Stimulated activated CD8-positive, alpha-beta memory T cell treated with anti-CD3 and anti-CD28 coated beads, Interleukin-7, amount 100 ng/mL, for 4 hours (primary cell): Measurements from ENCODE around the gene THAP6.
"Not testable (repeated sequence)": the region's sequence is repeated elsewhere in the genome, so short reads cannot be mapped to it uniquely, and the experiment has no call there.

Experiments
- DNase-seq, 2 donors: peaks; one replicate each; pipeline ENCODE4 v3.0.0-alpha.2; 2020; ENCODE audit warnings: low read depth in 2 of 2

Gene THAP6

GRCh38 chr4:75525910-75526309 lies 11.6 kb downstream of the THAP6 start:
- DNase-seq, result no peak

- no peak for DNase-seq
Measured at GRCh38 chr4:75527482-75527881, 13.2 kb downstream of the THAP6 start.

GRCh38 chr4:75530556-75531322 lies 16.5 kb downstream of the THAP6 start:
- no peak for DNase-seq

GRCh38 chr4:75531536-75532143 lies 17.4 kb downstream of the THAP6 start:
- not testable (repeated sequence) for DNase-seq

GRCh38 chr4:75533339-75533887 lies 19.1 kb downstream of the THAP6 start:
- not testable (repeated sequence) for DNase-seq

GRCh38 chr4:75533926-75534325 lies 19.7 kb downstream of the THAP6 start:
- not testable (repeated sequence) for DNase-seq

- not testable (repeated sequence) for DNase-seq
Measured at GRCh38 chr4:75537308-75537707, 23.0 kb downstream of the THAP6 start.

GRCh38 chr4:75542824-75543223 lies 28.6 kb downstream of the THAP6 start:
- DNase-seq, result no peak

GRCh38 chr4:75544220-75544619 lies 29.9 kb downstream of the THAP6 start:
- DNase-seq, result not testable (repeated sequence)

- DNase-seq, result no peak
Measured at GRCh38 chr4:75544870-75545269, 30.6 kb downstream of the THAP6 start.

- DNase-seq, result no peak
Measured at GRCh38 chr4:75545526-75545925, 31.3 kb downstream of the THAP6 start.

GRCh38 chr4:75547647-75548387 lies 33.5 kb downstream of the THAP6 start:
- DNase-seq, result no peak

- no peak for DNase-seq
Measured at GRCh38 chr4:75549019-75549418, 34.7 kb downstream of the THAP6 start.

- no peak for DNase-seq
Measured at GRCh38 chr4:75552452-75552851, 38.2 kb downstream of the THAP6 start.

GRCh38 chr4:75555294-75556164 lies 41.3 kb downstream of the THAP6 start, which contains the start of gene ODAPH:
Gene ODAPH (plus strand): TSS chr4:75556066. CDS start chr4:75556083, 17 bp downstream.
- peak in 1 of 2 donors; percentile 5 for DNase-seq

- no peak for DNase-seq
Measured at GRCh38 chr4:75557696-75558095, 43.4 kb downstream of the THAP6 start.

GRCh38 chr4:75561789-75562188 lies 47.5 kb downstream of the THAP6 start:
- DNase-seq, result no peak

GRCh38 chr4:75564023-75564422 lies 49.8 kb downstream of the THAP6 start:
- DNase-seq, result no peak

GRCh38 chr4:75565481-75565880 lies 51.2 kb downstream of the THAP6 start:
- no peak for DNase-seq

GRCh38 chr4:75566911-75567310 lies 52.6 kb downstream of the THAP6 start:
- no peak for DNase-seq

- no peak for DNase-seq
Measured at GRCh38 chr4:75567725-75568124, 53.5 kb downstream of the THAP6 start.
